Measurements from ENCODE around the gene CACNG6.
A peak's percentile ranks its signal among the peaks of the same experiment; 100 is the strongest.

The CACNG6 gene

GRCh38 chr19:53971673-53972072, 19.8 kb upstream of the CACNG6 start:
- peak; percentile 24 for DNase-seq

- DNase-seq, result peak; percentile 97
These were observed 13.9 kb upstream of the CACNG6 start for GRCh38 chr19:53977429-53977990.

- peak; percentile 99 for DNase-seq
These were observed 13.3 kb upstream of the CACNG6 start for GRCh38 chr19:53977991-53978731.

- no peak for DNase-seq
These were observed 12.2 kb upstream of the CACNG6 start for GRCh38 chr19:53978975-53979801.

GRCh38 chr19:53980539-53981375, 10.7 kb upstream of the CACNG6 start:
- peak; percentile 74 for DNase-seq

- DNase-seq, result no peak
These were observed 10.0 kb upstream of the CACNG6 start for GRCh38 chr19:53981376-53981951.

- DNase-seq, result no peak
These were observed 9.4 kb upstream of the CACNG6 start for GRCh38 chr19:53982001-53982451.

GRCh38 chr19:53982611-53983010, 8.8 kb upstream of the CACNG6 start:
- no peak for DNase-seq

- no peak for DNase-seq
These were observed 7.8 kb upstream of the CACNG6 start for GRCh38 chr19:53983457-53984289.

- DNase-seq, result no peak
These were observed 5.6 kb upstream of the CACNG6 start for GRCh38 chr19:53985863-53986262.

GRCh38 chr19:53988981-53989380, 2.5 kb upstream of the CACNG6 start:
- DNase-seq, result no peak

- no peak for DNase-seq
These were observed 1.6 kb upstream of the CACNG6 start for GRCh38 chr19:53989600-53990533.

GRCh38 chr19:53992211-53992610, 774 bp downstream of the CACNG6 start:
- DNase-seq, result no peak

- DNase-seq, result no peak
These were observed 1.4 kb downstream of the CACNG6 start for GRCh38 chr19:53992815-53993214.

GRCh38 chr19:53993448-53993847, 2.0 kb downstream of the CACNG6 start:
- DNase-seq, result no peak

GRCh38 chr19:53994811-53995210, 3.4 kb downstream of the CACNG6 start:
- DNase-seq, result no peak

- no peak for DNase-seq
These were observed 6.8 kb downstream of the CACNG6 start for GRCh38 chr19:53998223-53998622.

- no peak for DNase-seq
These were observed 8.3 kb downstream of the CACNG6 start for GRCh38 chr19:53999694-54000093.

- no peak for DNase-seq
These were observed 10.1 kb downstream of the CACNG6 start for GRCh38 chr19:54001496-54001895.

Data from NCI-H2227 treated with DMSO at 0.1 percent for 48 hours (cell line).